ENCODE results near the gene PFDN2.

DNA sequence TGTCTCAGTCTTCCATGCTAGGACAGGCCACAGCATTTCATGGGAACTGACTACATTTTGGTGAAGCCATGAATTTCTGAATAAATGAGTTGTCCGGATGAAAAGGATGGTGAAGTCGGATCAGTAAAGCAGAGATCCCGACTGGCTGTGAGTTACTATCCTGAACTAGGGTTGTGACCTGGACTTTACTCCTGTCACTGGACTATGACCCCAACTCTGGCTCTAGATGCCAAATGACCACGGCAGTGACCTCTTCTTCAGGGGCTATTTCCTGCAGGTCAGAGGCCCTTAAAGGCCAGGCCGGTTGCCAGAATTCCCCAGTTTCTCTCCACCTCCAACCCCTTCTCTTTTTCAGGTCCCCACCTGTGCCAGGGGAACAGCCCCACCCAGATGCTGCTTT, 26.7 kb downstream of the PFDN2 start:
- TF ChIP-seq CTCF (IDR thresholded peaks at IDR 0.05) (no peak), POLR2AphosphoS5 (IDR thresholded peaks at IDR 0.05) (no peak), POLR2A (IDR thresholded peaks at IDR 0.05) (no peak), EP300 (IDR thresholded peaks at IDR 0.05) (no peak)
